Endothelial cell of umbilical vein (primary cell): ENCODE measurements around the gene PBX3. TPM values are rescaled to one million over a fixed set of nuclear protein-coding genes. Genes with fewer than 3 reads are reported as not detected.

ENCODE experiments used
- BruUV-seq: library from RNA; stranded (reverse); fragments of 400-500 nt; replicated peaks from 2 replicates; lab custom pipeline; 2021; lab: Mats Ljungman, UMichigan
- CTCF ChIA-PET: fragments of 300-600, 350-600 bp; sonication (Branson Sonifier 250); formaldehyde crosslinking; loops from one replicate; lab custom pipeline; 2021; ENCODE audit warnings: antibody characterized with exemption, inconsistent platforms; lab: Charles Lee
- POLR2A ChIA-PET: fragments of 300-600, 350-600 bp; sonication (Branson Sonifier 250); formaldehyde crosslinking; loops from one replicate; lab custom pipeline; 2021; ENCODE audit warnings: antibody characterized with exemption, inconsistent platforms; lab: Charles Lee
- DNase-seq: peaks from one replicate; pipeline ENCODE4 v3.0.0-alpha.2; 2011; ENCODE audit warnings: low read depth, low spot score
- FAIRE-seq: peaks from 2 replicates; lab custom pipeline; 2011; peaks lifted over from hg19 to GRCh38; lab: Jason Lieb, UNC
- H2AFZ ChIP-seq: 2 replicates; pipeline ENCODE4 v1.6.0; 2012; ENCODE audit warnings: low read depth, low read length, control low read depth, inconsistent platforms
- H3K27ac ChIP-seq: 2 replicates; pipeline ENCODE4 v1.5.1; 2011; ENCODE audit warnings: low read depth, mild to moderate bottlenecking, control low read depth, low read length, moderate library complexity; ENCODE audit not compliant: insufficient read depth
- H3K27me3 ChIP-seq, 2 experiments: 2 replicates each; pipeline versions ENCODE4 v1.6.0 to v1.6.1; 2011; ENCODE audit warnings: low read length in 2 of 2, mixed read lengths in 1 of 2; ENCODE audit not compliant: control insufficient read depth in 2 of 2, insufficient read depth in 2 of 2
- H3K36me3 ChIP-seq, 2 experiments: 2 replicates in 1 of 2; 3 replicates in 1 of 2; pipeline ENCODE4 v1.5.1; 2011; ENCODE audit warnings: low read length in 2 of 2, mild to moderate bottlenecking in 1 of 2, moderate library complexity in 1 of 2; ENCODE audit not compliant: control insufficient read depth in 2 of 2, insufficient read depth in 2 of 2; ENCODE audit errors: extremely low read depth in 1 of 2
- H3K4me1 ChIP-seq: 3 replicates; pipeline ENCODE4 v1.5.1; 2011; ENCODE audit warnings: mild to moderate bottlenecking, low read length; ENCODE audit not compliant: control insufficient read depth, insufficient read depth; ENCODE audit errors: extremely low read depth
- H3K4me2 ChIP-seq: 2 replicates; pipeline ENCODE4 v1.6.1; 2011; ENCODE audit warnings: low read length, control low read depth, mixed read lengths; ENCODE audit not compliant: insufficient read depth
- H3K4me3 ChIP-seq, 3 experiments: fragments of 200-600 bp in 1 of 3; sonication (generic), shearing (Covaris generic) in 1 of 3; replicated peaks in 1 of 3; 2 replicates each; pipeline ENCODE4 v1.5.1; 2011 to 2016; ENCODE audit warnings: control low read depth in 3 of 3, low read length in 3 of 3, mild to moderate bottlenecking in 2 of 3, inconsistent platforms in 1 of 3, low read depth in 1 of 3, moderate library complexity in 1 of 3; ENCODE audit not compliant: insufficient read depth in 1 of 3
- H3K79me2 ChIP-seq: 2 replicates; pipeline ENCODE4 v1.6.0; 2012; ENCODE audit warnings: low read length, inconsistent platforms; ENCODE audit not compliant: control insufficient read depth, insufficient read depth
- H3K9ac ChIP-seq: replicated peaks from 2 replicates; pipeline ENCODE3; 2011; ENCODE audit warnings: low read length, control low read depth; ENCODE audit not compliant: insufficient read depth; ENCODE audit errors: extremely low read depth
- H3K9me1 ChIP-seq: replicated peaks from 3 replicates; pipeline ENCODE4 v1.6.0; 2011; ENCODE audit warnings: mild to moderate bottlenecking, low read length; ENCODE audit not compliant: control insufficient read depth, insufficient read depth; ENCODE audit errors: extremely low read depth
- H3K9me3 ChIP-seq: replicated peaks from 2 replicates; pipeline ENCODE4 v1.5.1; 2012; ENCODE audit warnings: low read length, inconsistent platforms; ENCODE audit not compliant: control insufficient read depth, insufficient read depth
- H4K20me1 ChIP-seq: replicated peaks from 2 replicates; pipeline ENCODE3; 2011; ENCODE audit warnings: mild to moderate bottlenecking, low read length; ENCODE audit not compliant: control insufficient read depth, insufficient read depth; ENCODE audit errors: extremely low read depth
- CTCF ChIP-seq, 2 donors: IDR thresholded peaks; 1 replicate in 1 of 2; 2 replicates in 1 of 2; pipeline ENCODE4 v1.5.1; 2011; ENCODE audit warnings: low read length in 2 of 2, mild to moderate bottlenecking in 2 of 2, moderate library complexity in 2 of 2, control low read depth in 1 of 2, inconsistent platforms in 1 of 2, low read depth in 1 of 2; ENCODE audit not compliant: insufficient read depth in 1 of 2; ENCODE audit errors: extremely low read depth in 1 of 2
- EZH2 ChIP-seq: IDR thresholded peaks from 2 replicates; pipeline ENCODE4 v1.6.1; 2012; ENCODE audit warnings: borderline replicate concordance, low read depth, mild to moderate bottlenecking, moderate library complexity, low read length, inconsistent platforms; ENCODE audit not compliant: severe bottlenecking
- FOS ChIP-seq: IDR thresholded peaks from 2 replicates; pipeline ENCODE4 v1.6.1; 2011; ENCODE audit warnings: mild to moderate bottlenecking, low read length, moderate library complexity, borderline replicate concordance; ENCODE audit not compliant: insufficient read depth
- GATA2 ChIP-seq: IDR thresholded peaks from 2 replicates; pipeline ENCODE4 v1.7.0; 2011; ENCODE audit warnings: low read depth, mild to moderate bottlenecking, moderate library complexity, mixed read lengths, low read length; ENCODE audit not compliant: insufficient read length, insufficient read depth
- JUN ChIP-seq: IDR thresholded peaks from 2 replicates; pipeline ENCODE4 v1.6.1; 2011; ENCODE audit warnings: borderline replicate concordance, low read depth; ENCODE audit not compliant: insufficient read length, insufficient read depth
- MAX ChIP-seq: IDR thresholded peaks from 2 replicates; pipeline ENCODE4 v1.6.1; 2011; ENCODE audit not compliant: insufficient read depth, insufficient read length
- MYC ChIP-seq: IDR thresholded peaks from one replicate; pipeline ENCODE4 v1.6.1; 2011; ENCODE audit warnings: mild to moderate bottlenecking, low read depth, low read length
- POLR2A ChIP-seq: IDR thresholded peaks from 2 replicates; pipeline ENCODE4 v1.6.1; 2012; ENCODE audit warnings: low read depth, mild to moderate bottlenecking, control low read depth, low read length
- POLR2AphosphoS5 ChIP-seq: IDR thresholded peaks from 2 replicates; pipeline ENCODE4 v1.6.1; 2012; ENCODE audit warnings: low read depth, mild to moderate bottlenecking, control low read depth, low read length, moderate library complexity; ENCODE audit not compliant: insufficient read depth
- dilution Hi-C: fragments of 300-500 bp; cut with MboI; formaldehyde crosslinking; loops from one replicate; pipeline ENCODE4 v1.15.0; 2019; ENCODE audit warnings: low sequenced_read_pairs; ENCODE audit not compliant: extremely low pct_ligation_motif_present
- intact Hi-C: fragments of 100-400 bp; cut with micrococcal nuclease; formaldehyde crosslinking; loops from one replicate; pipeline ENCODE4 v1.10.0; 2022
- polyA plus RNA-seq, 4 experiments: library from polyadenylated mRNA; depleted of rRNA in 3 of 4; stranded (reverse) in 3 of 4; unstranded in 1 of 4; fragments of >200 nt; gene quantifications; 2 replicates each; pipeline versions ENCODE4 v1.2.1 to v1.2.3, GENCODE V29; 2011 to 2012; ENCODE audit warnings: missing spikeins in 1 of 4
- total RNA-seq: library from RNA; stranded (reverse); gene quantifications from 2 replicates; pipeline ENCODE4 v1.2.3, GENCODE V29; 2021

PBX3 gene
- total and polyA plus RNA-seq, 2 donors (not counting 3 experiments of a cell fraction or from before 2014, with no cell fraction given), result 18.8 to 42.0 TPM

GRCh38 chr9:125784286-125785049 is 37.3 kb downstream of the PBX3 start:
- intact Hi-C loops, result no loop called here
- dilution Hi-C loops, result no loop called here
- no peak overlapping the region for H2AFZ ChIP-seq
- BruUV-seq, result no TSS peak
- TF ChIP-seq POLR2AphosphoS5, result no peak
- TF ChIP-seq EZH2, result no peak
- TF ChIP-seq GATA2, result no peak
- no peak for TF ChIP-seq JUN
- TF ChIP-seq POLR2A, result no peak
- no peak for TF ChIP-seq CTCF (IDR thresholded peaks at IDR 0.05; ENCODE audit: extremely low read depth in 1 of 2, insufficient read depth in 1 of 2, low read depth in 1 of 2, low read length in 2 of 2)
- TF ChIP-seq FOS, result no peak
- no peak for TF ChIP-seq MYC
- TF ChIP-seq MAX, result no peak
- no peaks in the 10 kb centered on the region for H3K36me3 ChIP-seq
- POLR2A ChIA-PET, result no interaction called here
- peak overlapping the region; percentile 58 for H3K4me2 ChIP-seq
- H3K9me3 ChIP-seq, result no peaks in the 10 kb centered on the region
- H3K9ac ChIP-seq, result no peak overlapping the region
- H3K9me1 ChIP-seq, result no peaks in the 10 kb centered on the region
- no peak for DNase-seq
- H3K4me3 ChIP-seq, result no peak overlapping the region
- H3K79me2 ChIP-seq, result peaks cover 30% of the 10 kb centered on the region
- no peaks in the 10 kb centered on the region for H4K20me1 ChIP-seq
- CTCF ChIA-PET, result interaction anchor here (1.2 kb wide), 1 partner anchor 26 kb away, joined by 4 read pairs; no protein-coding TSS in a partner anchor
- peak overlapping the region; percentile 68 for H3K27ac ChIP-seq
- no peak for FAIRE-seq
- no peaks in the 10 kb centered on the region for H3K27me3 ChIP-seq
- H3K4me1 ChIP-seq, result peaks cover 15% of the 10 kb centered on the region
